ENCODE data around the gene SPINK1.
"Not testable (repeated sequence)": the region's sequence is repeated elsewhere in the genome, so short reads cannot be mapped to it uniquely, and the experiment has no call there.

Gene SPINK1, protein sequence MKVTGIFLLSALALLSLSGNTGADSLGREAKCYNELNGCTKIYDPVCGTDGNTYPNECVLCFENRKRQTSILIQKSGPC

DNA sequence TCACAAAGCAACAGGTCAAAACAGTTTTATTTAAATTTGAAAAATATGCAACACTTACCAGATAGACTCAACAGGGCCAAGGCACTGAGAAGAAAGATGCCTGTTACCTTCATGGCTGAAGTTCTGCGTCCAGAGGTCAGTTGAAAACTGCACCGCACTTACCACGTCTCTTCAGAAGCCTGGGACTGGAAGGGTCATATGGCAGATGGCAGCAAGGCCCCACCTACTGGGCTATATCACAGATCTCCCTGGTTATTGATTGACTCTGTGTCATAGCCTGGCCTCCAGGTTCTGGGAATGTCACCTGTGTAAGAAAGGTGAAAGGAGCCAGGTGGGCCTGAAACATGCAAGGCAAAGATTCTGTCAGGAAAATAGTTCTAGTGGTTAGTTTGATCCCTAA lies at the start of gene SPINK1:
TSS of gene SPINK1 (minus strand) at position 207 of the 400 bp plus-strand sequence. CDS start at position 113, 94 bp downstream.
- DNase-seq: no peak

DNA sequence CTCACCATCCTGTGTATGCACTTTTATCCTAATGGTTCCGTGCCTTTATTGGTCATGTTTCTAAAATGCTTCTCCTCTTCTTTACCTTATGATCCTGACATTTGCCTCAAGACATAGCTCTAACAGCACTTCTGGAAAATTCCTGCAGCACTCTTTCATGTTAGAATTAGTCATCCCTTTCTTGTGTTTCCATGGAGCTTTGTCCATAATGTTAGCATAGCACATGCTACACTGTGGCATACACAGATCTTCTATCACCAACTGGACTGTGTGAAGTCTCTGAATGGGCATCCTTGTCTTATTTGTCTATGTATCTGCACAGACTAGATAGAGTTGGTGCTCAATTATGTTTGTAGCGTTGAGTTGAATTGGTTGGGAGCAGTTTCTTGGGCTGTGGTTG lies 49.0 kb upstream of the SPINK1 start:
- DNase-seq: no peak

DNA sequence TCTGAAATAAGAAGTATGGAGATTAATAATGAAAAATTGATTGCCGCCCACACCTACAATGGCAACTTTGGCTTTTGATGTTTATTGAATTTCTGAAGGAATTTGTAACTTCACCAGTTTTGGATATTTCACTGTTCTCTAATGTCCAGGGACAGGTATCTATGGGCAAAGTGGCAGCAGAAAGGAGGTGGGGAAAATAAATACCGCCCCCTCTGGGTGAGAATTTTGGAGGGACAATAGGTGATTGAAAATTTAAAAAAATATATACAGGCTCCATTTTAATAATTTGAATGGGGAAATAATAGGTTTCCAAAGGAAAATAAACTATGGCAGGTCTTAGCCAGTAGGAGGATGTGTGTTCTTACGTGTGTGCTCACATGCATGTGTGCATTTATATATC lies 48.3 kb upstream of the SPINK1 start:
- no peak for DNase-seq

- no peak for DNase-seq
These were observed 46.7 kb upstream of the SPINK1 start, which contains the start of gene SCGB3A2 for GRCh38 chr5:147878066-147878759. Gene SCGB3A2 (plus strand): TSS chr5:147878711. CDS start chr5:147878804, 93 bp downstream.

DNA sequence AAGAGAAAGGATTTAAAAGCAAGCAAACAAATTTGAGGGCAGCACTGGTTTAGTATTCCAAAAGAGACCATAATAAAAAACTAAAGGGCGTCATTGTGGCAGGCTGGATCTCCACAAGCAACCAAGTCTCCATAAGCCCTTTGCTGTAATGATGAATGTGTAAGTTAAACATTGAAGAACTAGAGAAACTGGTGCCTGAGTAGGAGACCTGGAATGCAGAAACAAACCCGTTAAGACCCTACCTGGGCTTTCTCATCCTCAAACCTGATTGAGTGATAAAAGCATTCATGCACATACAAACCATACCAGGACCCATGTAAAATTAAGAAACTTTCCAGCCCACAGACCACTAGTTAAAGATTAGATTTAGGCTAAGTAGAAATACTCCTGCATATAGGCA lies 45.2 kb upstream of the SPINK1 start:
- no peak for DNase-seq

DNA sequence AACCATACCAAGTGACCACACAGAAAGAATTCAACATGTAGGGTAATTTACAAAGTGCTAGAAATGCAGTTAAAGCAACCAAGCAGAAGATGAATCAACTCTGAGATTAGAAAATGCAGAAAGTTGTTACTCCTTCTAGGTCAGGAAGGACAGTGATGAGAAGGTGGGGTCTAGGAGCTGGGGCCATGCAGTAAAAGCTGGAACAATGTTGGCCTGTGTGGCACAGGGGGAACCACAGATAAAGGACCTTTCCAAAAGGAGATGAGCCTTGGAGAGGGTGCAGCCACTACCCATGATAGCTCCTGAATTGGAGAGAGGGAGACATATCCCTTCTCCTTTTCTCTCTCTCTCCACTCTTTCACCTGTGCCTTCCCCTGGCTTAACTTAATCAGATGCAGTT lies 44.7 kb upstream of the SPINK1 start:
- DNase-seq: no peak

DNA sequence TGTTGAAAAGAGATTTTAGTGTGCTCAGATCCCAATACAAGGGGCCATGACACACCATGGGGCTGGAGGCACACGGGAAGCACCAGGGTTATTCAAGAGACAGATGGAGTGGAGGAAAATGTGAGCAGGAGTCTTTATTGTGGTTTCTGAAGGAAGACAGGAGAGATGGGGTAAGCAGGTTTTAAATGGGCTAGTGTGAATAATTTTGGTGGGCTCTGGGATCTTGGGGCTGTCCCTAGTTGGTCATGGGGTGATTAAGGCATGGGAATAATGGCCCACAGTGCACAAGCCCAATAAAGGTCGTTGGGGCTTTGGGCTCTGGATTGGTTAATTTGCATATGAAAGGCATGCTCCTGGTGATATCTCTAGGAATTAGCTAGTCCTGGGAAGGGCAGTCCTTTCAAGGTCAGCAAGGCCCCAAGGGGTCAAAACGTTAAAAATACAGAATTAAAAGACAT lies 43.5 kb upstream of the SPINK1 start:
- DNase-seq: no peak

- not testable (repeated sequence) for DNase-seq
These were observed 42.8 kb upstream of the SPINK1 start for GRCh38 chr5:147874118-147874875.

DNA sequence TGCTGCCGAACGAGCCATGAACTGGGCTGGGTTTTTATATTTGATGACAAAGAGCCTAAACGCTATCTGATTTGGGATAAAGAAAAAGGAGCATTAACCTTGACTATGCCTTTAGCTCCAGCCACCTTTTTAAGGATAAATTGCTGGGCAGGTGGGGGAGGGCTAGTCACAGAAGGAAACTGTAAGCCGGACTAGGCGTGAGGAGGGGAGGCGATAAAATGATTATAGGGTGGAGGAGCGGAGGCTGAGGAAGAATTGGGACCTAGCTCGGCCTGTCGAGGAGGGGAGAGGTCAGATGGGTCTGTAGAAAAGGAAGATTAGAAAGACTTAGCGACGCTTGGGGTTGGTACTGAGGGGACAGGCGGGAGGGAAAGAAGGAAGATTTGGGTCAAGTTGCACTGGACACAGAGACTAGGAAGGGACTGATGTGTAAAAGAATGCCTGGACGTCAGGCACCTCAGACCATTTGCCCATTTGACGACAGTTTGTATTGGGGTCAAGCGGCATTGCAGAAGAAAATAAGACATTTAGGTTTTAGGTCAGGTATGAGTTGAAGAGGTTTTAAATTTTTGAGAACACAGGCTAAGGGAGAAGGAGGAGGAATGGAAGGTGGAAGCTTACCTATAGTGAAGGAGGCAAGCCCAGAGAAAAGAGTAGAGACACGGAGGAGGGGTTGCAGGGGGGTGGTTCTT lies 41.4 kb upstream of the SPINK1 start:
- DNase-seq: not testable (repeated sequence)

GRCh38 chr5:147871980-147872549 lies 40.6 kb upstream of the SPINK1 start:
- not testable (repeated sequence) for DNase-seq

- not testable (repeated sequence) for DNase-seq
These were observed 38.4 kb upstream of the SPINK1 start for GRCh38 chr5:147869892-147870291.

DNA sequence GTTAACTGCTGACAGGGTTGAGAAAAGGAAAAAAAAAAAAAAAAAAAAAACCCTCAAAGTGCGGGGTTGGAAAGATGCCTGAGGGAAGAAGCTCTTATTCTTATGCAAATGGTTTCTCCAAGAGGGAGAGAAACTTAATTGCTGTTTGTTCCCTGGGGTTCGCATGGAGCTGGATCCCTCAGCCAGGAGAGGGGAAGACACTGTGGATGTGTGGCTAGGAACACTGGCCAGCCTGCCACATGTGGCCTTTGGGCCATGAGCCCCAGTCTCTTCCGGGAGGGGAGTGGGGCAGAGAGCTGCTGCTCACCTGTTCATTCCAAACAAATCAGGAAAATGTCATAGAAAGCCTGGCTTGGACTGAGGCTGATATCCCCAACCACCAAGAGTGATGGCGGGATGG lies 37.6 kb upstream of the SPINK1 start:
- DNase-seq: no peak

- no peak for DNase-seq
These were observed 32.1 kb upstream of the SPINK1 start for GRCh38 chr5:147863454-147864158.

DNA sequence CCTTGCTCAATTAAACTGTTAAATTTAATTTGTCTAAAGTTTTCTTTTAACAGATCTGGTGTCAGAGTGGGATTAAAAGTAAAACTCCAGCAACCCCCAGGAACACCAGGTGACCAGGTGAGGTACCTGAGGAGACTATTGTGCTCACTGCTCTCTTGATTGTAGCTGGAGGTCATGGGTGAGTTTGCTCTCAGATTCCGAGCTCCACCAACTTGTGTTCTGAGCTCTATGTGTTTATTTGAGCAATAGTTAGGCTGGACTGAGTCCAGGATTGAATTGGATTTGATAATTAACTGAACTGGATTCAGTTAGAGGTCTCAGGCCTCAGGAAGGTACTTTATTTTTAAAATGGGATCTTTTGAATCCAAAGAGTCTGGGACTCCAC lies 29.2 kb upstream of the SPINK1 start:
- DNase-seq: no peak

DNA sequence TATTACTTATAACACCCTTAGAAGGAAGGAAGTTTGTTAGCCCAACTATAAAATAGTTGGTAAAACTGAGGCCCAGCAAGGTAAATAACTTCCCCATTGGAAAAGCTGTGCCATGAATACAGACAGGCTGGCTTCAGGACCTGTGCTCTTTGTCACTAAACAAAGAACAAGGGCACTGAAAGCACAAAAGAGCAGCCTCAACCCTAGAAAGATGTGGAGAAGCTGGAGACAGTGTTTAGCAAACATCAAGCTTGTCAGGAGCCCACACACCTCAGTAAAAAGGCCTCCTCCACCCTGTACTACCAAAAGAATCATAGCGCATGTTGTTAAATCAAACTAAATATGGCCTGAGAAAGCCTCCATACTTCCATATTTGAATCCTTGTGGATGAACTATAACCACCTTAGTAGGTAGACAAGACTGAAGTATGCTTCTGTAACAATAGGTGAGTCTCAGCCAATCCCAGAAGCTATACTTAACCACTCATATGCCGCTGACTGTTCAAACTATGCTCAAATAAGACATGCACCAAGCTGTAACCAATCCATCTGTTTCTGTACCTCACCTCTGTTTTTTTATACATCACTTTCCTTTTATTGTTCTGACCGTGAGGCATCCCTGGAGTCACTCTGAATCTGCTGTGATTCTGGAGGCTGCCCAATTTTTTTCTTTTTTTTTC lies 28.6 kb upstream of the SPINK1 start:
- no peak for DNase-seq

DNA sequence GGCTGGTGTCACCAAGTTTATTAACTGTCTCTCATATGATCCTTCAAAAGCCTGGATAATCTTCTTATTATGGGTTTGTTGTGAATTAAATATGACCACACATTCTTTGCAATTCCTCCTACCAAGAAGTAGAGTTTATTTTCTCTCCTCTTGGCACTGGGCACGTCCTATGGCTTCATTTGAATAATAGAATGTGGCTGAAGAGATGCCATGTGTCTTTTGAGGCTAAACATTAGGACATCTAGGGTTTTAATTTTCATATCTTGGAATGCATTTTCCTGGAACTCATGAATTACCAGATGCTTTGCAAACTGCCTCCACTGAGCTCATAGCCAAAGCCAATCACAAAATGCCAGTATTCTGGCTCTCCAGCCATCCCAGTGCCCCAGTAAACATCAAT lies 27.1 kb upstream of the SPINK1 start:
- no peak for DNase-seq

- peak; percentile 11 to 19 for DNase-seq
These were observed 26.0 kb upstream of the SPINK1 start for GRCh38 chr5:147857302-147858129.

DNA sequence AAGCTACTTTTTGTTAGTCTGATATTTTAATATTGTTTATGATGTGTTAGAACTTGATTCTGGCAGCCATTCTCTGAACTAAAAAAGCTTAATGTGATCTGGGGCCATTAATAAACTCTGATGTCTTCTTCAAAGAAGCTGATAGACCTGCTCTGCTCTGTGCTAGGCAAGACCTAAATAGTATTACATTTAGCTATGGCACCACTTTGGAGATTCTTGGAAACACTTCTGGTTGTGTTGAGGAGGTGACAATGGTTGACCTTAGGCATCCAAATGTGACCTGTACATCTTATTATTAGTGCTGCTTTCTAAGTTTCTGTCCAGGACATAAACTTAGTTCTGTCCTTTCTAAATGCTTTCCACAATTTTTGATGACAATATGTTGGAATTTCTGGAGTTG lies 25.3 kb upstream of the SPINK1 start:
- DNase-seq: no peak

GRCh38 chr5:147855774-147856069 lies 24.3 kb upstream of the SPINK1 start:
- DNase-seq: no peak

DNA sequence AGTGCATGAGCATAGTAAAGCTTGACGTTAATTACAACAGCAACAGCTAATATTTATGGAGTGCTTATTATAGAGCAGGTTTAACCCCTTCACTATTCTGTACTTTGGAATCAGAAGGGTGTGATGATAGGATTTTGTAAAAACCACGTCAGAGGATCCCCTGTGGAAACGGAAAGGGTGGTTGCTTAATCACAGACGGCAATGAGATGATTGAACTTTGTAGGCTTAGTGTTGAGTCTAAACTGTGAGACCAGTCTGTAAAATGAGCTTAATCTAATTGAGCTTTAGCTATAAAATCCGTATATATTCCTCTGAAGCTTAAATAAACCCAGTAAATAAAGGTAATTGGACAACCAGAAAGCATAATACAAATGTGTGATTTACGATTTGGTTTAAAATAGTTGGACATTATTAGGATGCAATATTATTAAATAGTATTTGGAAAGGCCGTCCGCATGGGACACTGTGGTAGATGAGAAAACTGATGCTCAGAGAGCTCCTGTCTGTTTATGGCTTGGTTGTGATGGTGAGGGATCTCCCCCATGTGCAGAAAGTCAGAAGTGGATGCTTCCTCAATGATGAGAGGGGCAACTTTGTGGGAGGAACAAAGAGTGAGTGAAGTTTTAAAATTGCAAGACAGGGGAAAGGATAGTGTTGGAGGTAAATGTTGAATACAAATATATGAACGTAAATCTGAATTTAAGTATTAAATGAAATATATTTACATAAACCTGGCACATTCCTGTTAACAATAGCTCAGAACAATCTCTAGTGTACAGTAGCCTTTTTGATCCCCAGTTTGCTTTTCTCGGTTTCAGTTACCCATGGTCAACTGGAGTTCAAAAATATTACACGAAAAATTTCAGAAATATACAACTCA lies 23.7 kb upstream of the SPINK1 start:
- no peak for DNase-seq
